Kidney (tissue), 14 donors: ENCODE measurements around the gene AUTS2. TPM values are rescaled to one million over a fixed set of nuclear protein-coding genes. Genes with fewer than 3 reads are reported as not detected.

Experiments used
- DNase-seq, 5 donors: peaks; one replicate each; pipeline ENCODE4 v3.0.0-alpha.2; 2013 to 2020
- FAIRE-seq: peaks from 2 replicates; lab custom pipeline; 2012; peaks lifted over from hg19 to GRCh38; lab: Jason Lieb, UNC
- H3K27ac ChIP-seq, 2 donors: one replicate each; pipeline ENCODE4 v1.7.0; 2013; ENCODE audit warnings: low read depth in 2 of 2, low read length in 2 of 2, inconsistent platforms in 1 of 2
- H3K27me3 ChIP-seq: one replicate; pipeline ENCODE4 v1.7.1; 2013; ENCODE audit warnings: low read length, inconsistent platforms; ENCODE audit not compliant: control insufficient read depth, insufficient read depth
- H3K36me3 ChIP-seq, 3 donors: one replicate each; pipeline versions ENCODE4 v1.7.0 to v1.7.1; 2013; ENCODE audit warnings: low read length in 3 of 3, control low read depth in 1 of 3, inconsistent platforms in 1 of 3; ENCODE audit not compliant: insufficient read depth in 3 of 3, control insufficient read depth in 2 of 3
- H3K4me1 ChIP-seq, 3 donors: one replicate each; pipeline versions ENCODE4 v1.7.0 to v1.7.1; 2013; ENCODE audit warnings: low read length in 3 of 3, inconsistent platforms in 1 of 3, low read depth in 1 of 3; ENCODE audit not compliant: control insufficient read depth in 2 of 3, insufficient read depth in 2 of 3
- H3K4me3 ChIP-seq, 3 donors: one replicate each; pipeline versions ENCODE4 v1.7.0 to v1.8.1; 2013; ENCODE audit warnings: low read length in 3 of 3, control low read depth in 1 of 3, inconsistent platforms in 1 of 3
- H3K9ac ChIP-seq, 3 donors: one replicate each; pipeline versions ENCODE4 v1.7.0 to v1.7.1; 2013; ENCODE audit warnings: low read length in 3 of 3, control low read depth in 1 of 3, inconsistent platforms in 1 of 3
- H3K9me3 ChIP-seq, 3 donors: one replicate each; pipeline versions ENCODE4 v1.7.0 to v1.7.1; 2013; ENCODE audit warnings: low read length in 3 of 3, control low read depth in 1 of 3, inconsistent platforms in 1 of 3; ENCODE audit not compliant: control insufficient read depth in 2 of 3, insufficient read depth in 1 of 3
- intact Hi-C: fragments of 100-400 bp; cut with DNase I; formaldehyde crosslinking; loops from one replicate; pipeline ENCODE4 v1.11.1; 2022
- polyA plus RNA-seq: library from polyadenylated mRNA; stranded (reverse); fragments of 350-450 nt; fragmentation: Illumina TruSeq; extraction: RNeasy Lipid Tissue Mini Kit (QIAGEN cat#74804); gene quantifications from one replicate; pipeline ENCODE4 v1.2.3, GENCODE V29; 2014; ENCODE audit warnings: low read depth, low replicate concordance; ENCODE audit not compliant: insufficient read depth
- total RNA-seq: library from RNA; stranded (reverse); fragmentation: NEBNext Ultra II Directional; extraction: Animal tissue kit (Norgen Biotek cat#: 25700); gene quantifications from one replicate; pipeline ENCODE4 v1.2.1, GENCODE V29; 2021
- TF ChIP-seq, protein P1 (sequence below): IDR thresholded peaks from 3 replicates; pipeline ENCODE4 v1.5.1; 2012; ENCODE audit warnings: mild to moderate bottlenecking, moderate library complexity, borderline replicate concordance; ENCODE audit not compliant: insufficient read depth; ENCODE audit errors: extremely low read depth
- donor health status: control.
- donor health status: control.
- donor health status: control.
- donor health status: control.
- donor health status: control.
- donor health status: DM: yes; HTN: yes; CAD: no.
- donor health status: Normal renal cell carcinoma (clear cell type).

AUTS2 gene
- total and polyA plus RNA-seq, 2 donors from 2014 or later: 5.2 to 33.8 TPM

DNA sequence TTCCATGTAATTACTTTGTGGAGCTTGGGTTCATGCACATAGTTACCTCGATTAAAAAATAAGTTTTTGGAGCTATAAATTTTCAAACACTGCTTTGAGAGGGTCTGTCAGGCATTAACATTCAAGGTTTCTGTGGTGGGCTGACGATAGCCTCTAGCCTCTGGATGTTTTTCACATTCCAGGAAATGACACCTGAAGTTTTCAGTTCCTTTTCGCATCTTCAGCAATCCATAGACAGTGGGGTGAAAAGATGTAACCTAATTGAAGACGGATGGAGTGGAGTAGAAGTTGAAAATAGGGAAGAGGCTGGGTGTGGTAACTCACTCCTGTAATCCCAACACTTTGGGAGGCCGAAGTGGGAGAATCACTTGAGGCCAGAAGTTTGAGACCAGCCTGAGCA, 197.7 kb downstream of the AUTS2 start:
- intact Hi-C loops: no loop called here
- H3K9me3 ChIP-seq: no peaks in the 10 kb centered on the region
- H3K4me1 ChIP-seq: peaks cover 3 to 6% (median 3%) of the 10 kb centered on the region in 3 donors
- no peaks in the 10 kb centered on the region for H3K27me3 ChIP-seq
- TF ChIP-seq, protein P1, sequence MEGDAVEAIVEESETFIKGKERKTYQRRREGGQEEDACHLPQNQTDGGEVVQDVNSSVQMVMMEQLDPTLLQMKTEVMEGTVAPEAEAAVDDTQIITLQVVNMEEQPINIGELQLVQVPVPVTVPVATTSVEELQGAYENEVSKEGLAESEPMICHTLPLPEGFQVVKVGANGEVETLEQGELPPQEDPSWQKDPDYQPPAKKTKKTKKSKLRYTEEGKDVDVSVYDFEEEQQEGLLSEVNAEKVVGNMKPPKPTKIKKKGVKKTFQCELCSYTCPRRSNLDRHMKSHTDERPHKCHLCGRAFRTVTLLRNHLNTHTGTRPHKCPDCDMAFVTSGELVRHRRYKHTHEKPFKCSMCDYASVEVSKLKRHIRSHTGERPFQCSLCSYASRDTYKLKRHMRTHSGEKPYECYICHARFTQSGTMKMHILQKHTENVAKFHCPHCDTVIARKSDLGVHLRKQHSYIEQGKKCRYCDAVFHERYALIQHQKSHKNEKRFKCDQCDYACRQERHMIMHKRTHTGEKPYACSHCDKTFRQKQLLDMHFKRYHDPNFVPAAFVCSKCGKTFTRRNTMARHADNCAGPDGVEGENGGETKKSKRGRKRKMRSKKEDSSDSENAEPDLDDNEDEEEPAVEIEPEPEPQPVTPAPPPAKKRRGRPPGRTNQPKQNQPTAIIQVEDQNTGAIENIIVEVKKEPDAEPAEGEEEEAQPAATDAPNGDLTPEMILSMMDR: no peak
- no peak overlapping the region for H3K27ac ChIP-seq
- H3K36me3 ChIP-seq: no peaks in the 10 kb centered on the region
- no peak overlapping the region for H3K4me3 ChIP-seq
- no peak overlapping the region for H3K9ac ChIP-seq
- FAIRE-seq: no peak
- DNase-seq: no peak

DNA sequence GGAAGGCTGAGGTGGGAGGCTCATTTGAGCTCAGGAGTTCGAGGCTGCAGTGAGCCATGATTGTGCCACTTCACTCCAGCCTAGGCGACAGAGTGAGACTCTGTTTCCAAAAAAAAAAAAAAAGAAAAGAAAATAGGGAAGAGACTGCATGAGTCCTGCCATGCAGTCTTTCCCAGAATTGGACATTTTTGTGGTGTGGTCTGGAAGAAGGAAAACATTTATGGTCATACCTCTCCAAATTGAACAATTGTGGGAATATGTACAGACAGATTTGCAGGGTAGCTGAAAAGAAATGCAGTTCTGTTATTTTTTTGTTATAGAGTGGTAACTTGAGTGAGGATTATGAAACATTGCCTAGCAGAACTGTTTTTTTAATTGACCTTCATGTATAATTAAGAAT, 198.1 kb downstream of the AUTS2 start:
- H3K4me1 ChIP-seq: peaks cover 3 to 6% (median 3%) of the 10 kb centered on the region in 3 donors
- H3K4me3 ChIP-seq: no peak overlapping the region
- no peak for FAIRE-seq
- TF ChIP-seq, protein P1: no peak
- H3K36me3 ChIP-seq: no peaks in the 10 kb centered on the region
- H3K27me3 ChIP-seq: no peaks in the 10 kb centered on the region
- DNase-seq: no peak
- intact Hi-C loops: no loop called here
- H3K27ac ChIP-seq: no peak overlapping the region
- H3K9me3 ChIP-seq: no peaks in the 10 kb centered on the region
- no peak overlapping the region for H3K9ac ChIP-seq

GRCh38 chr7:69799048-69799697, 200.9 kb downstream of the AUTS2 start:
- intact Hi-C loops: no loop called here
- H3K4me3 ChIP-seq: no peak overlapping the region
- no peaks in the 10 kb centered on the region for H3K36me3 ChIP-seq
- peaks cover 3 to 6% (median 3%) of the 10 kb centered on the region in 3 donors for H3K4me1 ChIP-seq
- no peaks in the 10 kb centered on the region for H3K27me3 ChIP-seq
- H3K9me3 ChIP-seq: no peaks in the 10 kb centered on the region
- no peak for DNase-seq
- no peak overlapping the region for H3K9ac ChIP-seq
- no peak overlapping the region for H3K27ac ChIP-seq
- no peak for FAIRE-seq
- TF ChIP-seq, protein P1: no peak
